Psoas muscle (tissue), 8 donors: Measurements from ENCODE around the gene MARK3. TPM values are rescaled to one million over a fixed set of nuclear protein-coding genes. Genes with fewer than 3 reads are reported as not detected.
"Not testable (repeated sequence)": the region's sequence is repeated elsewhere in the genome, so short reads cannot be mapped to it uniquely, and the experiment has no call there.

Source experiments
- ATAC-seq, 4 donors: fragments of 200-7000 bp; cut with Tn5 transposase; one replicate each; pipeline ENCODE4 v1.9.1; 2020; ENCODE audit warnings: moderate library complexity in 3 of 4, mild to moderate bottlenecking in 2 of 4
- DNase-seq, 2 donors: peaks; one replicate each; pipeline ENCODE4 v3.0.0-alpha.2; 2020
- H3K27ac ChIP-seq: fragments of 200-600 bp; one replicate; pipeline ENCODE4 v1.8.0; 2022
- H3K27me3 ChIP-seq, 3 donors: fragments of 200-600 bp in 1 of 3; one replicate each; pipeline versions ENCODE4 v1.6.1 to v1.8.0; 2013 to 2022; ENCODE audit warnings: low read length in 2 of 3, mild to moderate bottlenecking in 2 of 3, moderate library complexity in 1 of 3; ENCODE audit not compliant: insufficient read depth in 3 of 3
- H3K36me3 ChIP-seq, 2 donors: fragments of 200-600 bp in 1 of 2; one replicate each; pipeline versions ENCODE4 v1.6.1 to v1.8.0; 2013 to 2022; ENCODE audit warnings: low read depth in 1 of 2, mild to moderate bottlenecking in 1 of 2, moderate library complexity in 1 of 2; ENCODE audit not compliant: insufficient read depth in 1 of 2
- H3K4me1 ChIP-seq: fragments of 200-600 bp; one replicate; pipeline ENCODE4 v1.8.0; 2022
- H3K4me3 ChIP-seq: fragments of 200-600 bp; one replicate; pipeline ENCODE4 v1.8.0; 2022; ENCODE audit warnings: mild to moderate bottlenecking
- H3K9me3 ChIP-seq: fragments of 200-600 bp; one replicate; pipeline ENCODE4 v1.8.0; 2022
- CTCF ChIP-seq: fragments of 200-600 bp; IDR thresholded peaks from one replicate; pipeline ENCODE4 v1.8.0; 2022; ENCODE audit warnings: antibody characterized with exemption
- whole genome bisulfite sequencing, 3 donors: extraction: QIAGEN DNeasy Blood & Tissue Kit; methylation state at CpG; one replicate each; pipeline versions ENCODE4 v1.1.6 to v1.1.7; 2013; 5-methylcytosine and 5-hydroxymethylcytosine counted together
- intact Hi-C, 2 donors: fragments of 100-400 bp; cut with DNase I; formaldehyde crosslinking; loops; one replicate each; pipeline versions ENCODE4 v1.11.0 to v1.14.2; 2022
- polyA plus RNA-seq, 3 donors: library from polyadenylated mRNA; stranded (reverse); fragments of 200-250 nt; gene quantifications; one replicate each; pipeline ENCODE4 v1.2.3, GENCODE V29; 2013
- total RNA-seq, 4 donors: library from RNA; stranded (reverse); fragmentation: NEBNext Ultra II Directional in 2 of 4; extraction: Animal tissue kit (Norgen Biotek cat#: 25700) in 2 of 4; gene quantifications; one replicate each; pipeline versions ENCODE4 v1.2.1 to v1.2.4, GENCODE V29; 2021 to 2023
- donor health status: healthy with polysubstance abuse.
- donor health status: DM: no; HTN: no; CAD: no; lungs with moderate emphysema.
- donor health status: Bipolar disorder and iron deficiency.
- donor health status: healthy.
- donor health status: DM: yes; HTN: yes; CAD: no.
- donor health status: DM: no; HTN: no; CAD: no.
- donor health status: DM: no; HTN: no; CAD: no.
- donor health status: DM: yes; HTN: yes; CAD: no.

The MARK3 gene
- total and polyA plus RNA-seq, 7 donors = 46.1 to 89.2 (median 63.9) TPM

GRCh38 chr14:103508521-103509329 is 123.5 kb downstream of the MARK3 start:
- DNase-seq (peak in 1 of 2 donors; percentile 16), ATAC-seq (no peak)
- TF ChIP-seq CTCF = no peak
- WGBS, 3 donors = 88 to 89% (median 88%) methylated on average over 16 of the region's 16 CpGs
- Histone ChIP-seq H3K4me1 (peaks cover 13% of the 10 kb centered on the region), H3K9me3 (no peaks in the 10 kb centered on the region), H3K36me3 (peaks cover 7 to 75% of the 10 kb centered on the region in 2 donors), H3K27ac (no peak overlapping the region), H3K27me3 (no peaks in the 10 kb centered on the region), H3K4me3 (no peak overlapping the region)
- intact Hi-C loops = no loop called here

GRCh38 chr14:103509864-103510723 is 124.9 kb downstream of the MARK3 start:
- 83 to 88% (median 85%) methylated on average over 11 of the region's 11 CpGs for WGBS, 3 donors
- ATAC-seq (no peak), DNase-seq (peak in 1 of 2 donors; percentile 23)
- no peaks in the 10 kb centered on the region for H3K27me3 ChIP-seq
- no peak overlapping the region for H3K4me3 ChIP-seq
- H3K9me3 ChIP-seq = no peaks in the 10 kb centered on the region
- no peak for TF ChIP-seq CTCF
- peaks cover 3 to 61% of the 10 kb centered on the region in 2 donors for H3K36me3 ChIP-seq
- H3K27ac ChIP-seq = no peak overlapping the region
- intact Hi-C loops = no loop called here
- H3K4me1 ChIP-seq = peaks cover 16% of the 10 kb centered on the region

GRCh38 chr14:103510724-103511693 is 125.8 kb downstream of the MARK3 start:
- no peak for TF ChIP-seq CTCF
- intact Hi-C loops = no loop called here
- Histone ChIP-seq H3K9me3 (no peaks in the 10 kb centered on the region), H3K27ac (no peak overlapping the region), H3K4me3 (no peak overlapping the region), H3K27me3 (no peaks in the 10 kb centered on the region), H3K36me3 (peaks cover 3 to 52% of the 10 kb centered on the region in 2 donors), H3K4me1 (peaks cover 16% of the 10 kb centered on the region)
- WGBS, 3 donors = 88 to 91% (median 89%) methylated on average over 26 of the region's 26 CpGs
- ATAC-seq (no peak), DNase-seq (peak in 1 of 2 donors; percentile 52)

- Histone ChIP-seq H3K36me3 (peaks cover 3 to 46% of the 10 kb centered on the region in 2 donors), H3K27ac (peak overlapping the region; percentile 85), H3K4me1 (peaks cover 16% of the 10 kb centered on the region)
- H3K4me3 ChIP-seq, intact Hi-C loops, H3K27me3 ChIP-seq, ATAC-seq, H3K9me3 ChIP-seq: not testable (repeated sequence)
- DNase-seq = peak in 1 of 2 donors; percentile 26
- WGBS, 3 donors = 94 to 99% (median 95%) methylated on average over 8 of the region's 8 CpGs
Measured at GRCh38 chr14:103512180-103512579, 127.0 kb downstream of the MARK3 start.
